Activated naive CD4-positive, alpha-beta T cell treated with Interleukin-2 at 50 U/mL for 16 hours (primary cell): ENCODE data around the gene RAB23.
"Not testable (repeated sequence)": the region's sequence is repeated elsewhere in the genome, so short reads cannot be mapped to it uniquely, and the experiment has no call there.

Experiments
- DNase-seq: peaks from one replicate; pipeline ENCODE4 v3.0.0-alpha.2; 2020

Gene RAB23

GRCh38 chr6:57221936-57222742, at the start of gene RAB23:
TSS of gene RAB23 (minus strand) at chr6:57222307. CDS start at chr6:57210380, 11,927 bp downstream.
- peak; percentile 82 for DNase-seq

GRCh38 chr6:57268294-57268640, 46.2 kb upstream of the RAB23 start:
- no peak for DNase-seq

- DNase-seq: peak; percentile 17
These were observed 45.6 kb upstream of the RAB23 start for GRCh38 chr6:57267586-57268293.

GRCh38 chr6:57265755-57266221, 43.7 kb upstream of the RAB23 start:
- DNase-seq: no peak

GRCh38 chr6:57263739-57264138, 41.6 kb upstream of the RAB23 start:
- DNase-seq: no peak

GRCh38 chr6:57262901-57263694, 41.0 kb upstream of the RAB23 start:
- no peak for DNase-seq

- DNase-seq: no peak
These were observed 40.4 kb upstream of the RAB23 start for GRCh38 chr6:57262488-57262887.

GRCh38 chr6:57261926-57262325, 39.8 kb upstream of the RAB23 start:
- DNase-seq: no peak

GRCh38 chr6:57259064-57259463, 37.0 kb upstream of the RAB23 start:
- no peak for DNase-seq

GRCh38 chr6:57257911-57258541, 35.9 kb upstream of the RAB23 start:
- DNase-seq: no peak

GRCh38 chr6:57256541-57256940, 34.4 kb upstream of the RAB23 start:
- no peak for DNase-seq

GRCh38 chr6:57255451-57256169, 33.5 kb upstream of the RAB23 start:
- DNase-seq: no peak

GRCh38 chr6:57254055-57254717, 32.1 kb upstream of the RAB23 start:
- no peak for DNase-seq

- DNase-seq: no peak
These were observed 30.9 kb upstream of the RAB23 start for GRCh38 chr6:57252975-57253374.

- no peak for DNase-seq
These were observed 30.0 kb upstream of the RAB23 start for GRCh38 chr6:57252137-57252536.

- no peak for DNase-seq
These were observed 28.2 kb upstream of the RAB23 start for GRCh38 chr6:57250348-57250747.

GRCh38 chr6:57248311-57248895, 26.3 kb upstream of the RAB23 start:
- DNase-seq: no peak

- DNase-seq: no peak
These were observed 25.5 kb upstream of the RAB23 start for GRCh38 chr6:57247603-57248002.

- no peak for DNase-seq
These were observed 24.2 kb upstream of the RAB23 start for GRCh38 chr6:57246307-57246706.

GRCh38 chr6:57243954-57244353, 21.8 kb upstream of the RAB23 start:
- no peak for DNase-seq

GRCh38 chr6:57243526-57243925, 21.4 kb upstream of the RAB23 start:
- DNase-seq: not testable (repeated sequence)
